KMS-11 (cell line): ENCODE results near the gene KIF18B.

Experiments
- H2AFZ ChIP-seq: fragments of 200-600 bp; sonication (generic); 2 replicates; pipeline ENCODE4 v1.6.1; 2016; ENCODE audit warnings: antibody characterized with exemption, mixed run types, low read depth
- H3K27ac ChIP-seq: fragments of 200-600 bp; sonication (generic); 2 replicates; pipeline ENCODE4 v1.6.1; 2016; ENCODE audit warnings: mild to moderate bottlenecking, mixed run types
- H3K27me3 ChIP-seq: fragments of 200-600 bp; sonication (generic); 2 replicates; pipeline ENCODE4 v1.6.1; 2017; ENCODE audit warnings: mild to moderate bottlenecking, low read depth, mixed run types, moderate library complexity; ENCODE audit not compliant: insufficient read depth
- H3K36me3 ChIP-seq: fragments of 200-600 bp; sonication (generic); 2 replicates; pipeline ENCODE4 v1.6.1; 2017; ENCODE audit warnings: mild to moderate bottlenecking, mixed run types; ENCODE audit not compliant: insufficient read depth
- H3K4me1 ChIP-seq: fragments of 200-600 bp; sonication (generic); 2 replicates; pipeline ENCODE4 v1.6.1; 2016; ENCODE audit warnings: mild to moderate bottlenecking, low read depth, mixed run types; ENCODE audit not compliant: poor library complexity, severe bottlenecking
- H3K4me2 ChIP-seq: fragments of 200-600 bp; sonication (generic); 2 replicates; pipeline ENCODE4 v1.7.0; 2016; ENCODE audit warnings: mild to moderate bottlenecking, mixed run types
- H3K4me3 ChIP-seq: fragments of 200-600 bp; sonication (generic); IDR thresholded peaks from 2 replicates; pipeline ENCODE4 v1.6.1; 2017; ENCODE audit warnings: low read depth, low read length, mixed read lengths; ENCODE audit not compliant: insufficient read depth
- H3K79me2 ChIP-seq: fragments of 200-600 bp; sonication (generic); 2 replicates; pipeline ENCODE4 v1.6.1; 2016; ENCODE audit warnings: low read depth, mixed run types; ENCODE audit not compliant: insufficient read depth
- H3K9ac ChIP-seq: fragments of 200-600 bp; sonication (generic); 2 replicates; pipeline ENCODE4 v1.6.1; 2016; ENCODE audit warnings: mild to moderate bottlenecking, mixed run types
- H4K20me1 ChIP-seq: fragments of 200-600 bp; sonication (generic); 2 replicates; pipeline ENCODE4 v1.6.1; 2016; ENCODE audit warnings: mild to moderate bottlenecking, mixed run types; ENCODE audit not compliant: insufficient read depth
- TF ChIP-seq, protein P1 (sequence below): fragments of 200-600 bp; sonication (generic); conservative IDR thresholded peaks from 2 replicates; pipeline ENCODE4 v1.6.1; 2017; ENCODE audit warnings: low read depth, mild to moderate bottlenecking, antibody characterized with exemption, low read length, moderate library complexity, mixed read lengths

Gene KIF18B

DNA sequence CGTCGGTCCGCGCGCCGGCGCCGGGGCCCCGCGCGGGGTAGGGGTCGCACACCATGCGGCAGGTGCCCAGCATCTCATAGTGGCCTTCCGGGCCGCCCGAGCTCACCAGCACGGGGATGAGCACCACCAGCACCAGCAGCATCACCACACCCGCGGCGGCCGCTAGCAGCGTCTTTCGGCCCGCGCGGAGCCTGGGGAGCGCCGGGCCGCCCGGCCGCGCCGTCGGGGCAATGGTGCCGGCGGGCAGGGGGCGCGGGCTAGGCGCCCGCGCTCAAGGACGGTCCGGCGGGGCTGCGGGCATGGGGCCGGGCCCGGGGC lies 20.3 kb upstream of the KIF18B start:
- no peak overlapping the region for H3K4me3 ChIP-seq
- H3K27ac ChIP-seq: no peak overlapping the region
- TF ChIP-seq, protein P1, sequence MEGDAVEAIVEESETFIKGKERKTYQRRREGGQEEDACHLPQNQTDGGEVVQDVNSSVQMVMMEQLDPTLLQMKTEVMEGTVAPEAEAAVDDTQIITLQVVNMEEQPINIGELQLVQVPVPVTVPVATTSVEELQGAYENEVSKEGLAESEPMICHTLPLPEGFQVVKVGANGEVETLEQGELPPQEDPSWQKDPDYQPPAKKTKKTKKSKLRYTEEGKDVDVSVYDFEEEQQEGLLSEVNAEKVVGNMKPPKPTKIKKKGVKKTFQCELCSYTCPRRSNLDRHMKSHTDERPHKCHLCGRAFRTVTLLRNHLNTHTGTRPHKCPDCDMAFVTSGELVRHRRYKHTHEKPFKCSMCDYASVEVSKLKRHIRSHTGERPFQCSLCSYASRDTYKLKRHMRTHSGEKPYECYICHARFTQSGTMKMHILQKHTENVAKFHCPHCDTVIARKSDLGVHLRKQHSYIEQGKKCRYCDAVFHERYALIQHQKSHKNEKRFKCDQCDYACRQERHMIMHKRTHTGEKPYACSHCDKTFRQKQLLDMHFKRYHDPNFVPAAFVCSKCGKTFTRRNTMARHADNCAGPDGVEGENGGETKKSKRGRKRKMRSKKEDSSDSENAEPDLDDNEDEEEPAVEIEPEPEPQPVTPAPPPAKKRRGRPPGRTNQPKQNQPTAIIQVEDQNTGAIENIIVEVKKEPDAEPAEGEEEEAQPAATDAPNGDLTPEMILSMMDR: no peak
- no peaks in the 10 kb centered on the region for H4K20me1 ChIP-seq
- no peak overlapping the region for H2AFZ ChIP-seq
- peaks cover 54% of the 10 kb centered on the region for H3K27me3 ChIP-seq
- H3K4me1 ChIP-seq: peaks cover 8% of the 10 kb centered on the region
- H3K9ac ChIP-seq: no peak overlapping the region
- no peaks in the 10 kb centered on the region for H3K79me2 ChIP-seq
- no peak overlapping the region for H3K4me2 ChIP-seq
- H3K36me3 ChIP-seq: no peaks in the 10 kb centered on the region

DNA sequence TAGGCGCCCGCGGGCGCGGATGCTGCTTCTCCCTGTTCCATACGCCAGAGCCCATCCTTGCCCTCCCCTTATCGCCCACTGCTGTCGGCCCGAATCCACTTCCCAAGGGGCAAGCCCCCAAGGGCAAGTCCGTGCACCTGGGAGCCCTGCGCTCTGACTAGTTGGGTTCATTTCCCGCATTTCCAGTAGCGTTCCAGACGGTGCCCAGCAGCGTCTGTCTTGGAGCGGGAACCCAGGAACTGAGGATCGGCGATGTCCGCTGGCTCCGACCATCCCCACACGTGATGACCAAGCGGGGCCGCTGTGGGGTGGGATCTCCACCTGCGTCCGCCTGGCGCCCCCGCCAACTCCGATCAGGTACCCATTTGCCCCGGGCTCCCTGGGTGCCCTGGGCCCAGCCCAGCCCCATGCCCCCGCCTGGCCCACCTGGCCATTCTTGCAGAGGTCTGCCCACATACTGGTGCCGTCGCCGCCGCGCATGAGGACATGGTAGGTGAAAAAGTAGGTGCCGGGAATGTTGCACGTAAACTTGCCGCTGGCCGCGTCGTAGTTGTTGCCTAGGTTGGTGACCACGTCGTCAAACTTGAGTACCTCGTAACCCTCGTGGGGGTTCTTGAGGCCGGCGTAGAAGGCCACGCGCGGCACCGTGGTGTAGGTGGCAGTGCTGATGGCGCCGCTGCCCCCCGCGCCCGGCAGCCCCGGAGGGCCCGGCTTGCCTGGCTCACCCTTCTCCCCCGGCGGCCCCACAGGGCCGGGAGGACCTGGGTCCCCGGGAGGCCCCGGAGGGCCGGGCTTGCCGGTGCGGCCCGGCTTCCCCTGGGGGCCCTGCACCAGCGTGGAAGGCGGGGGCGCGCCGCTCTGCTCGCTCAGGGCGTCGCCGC lies 19.7 kb upstream of the KIF18B start:
- Histone ChIP-seq H3K4me2 (no peak overlapping the region), H2AFZ (no peak overlapping the region), H3K27ac (no peak overlapping the region), H3K4me3 (no peak overlapping the region), H3K9ac (no peak overlapping the region), H3K36me3 (no peaks in the 10 kb centered on the region), H3K27me3 (peaks cover 53% of the 10 kb centered on the region), H3K4me1 (peaks cover 8% of the 10 kb centered on the region), H3K79me2 (no peaks in the 10 kb centered on the region), H4K20me1 (no peaks in the 10 kb centered on the region)
- TF ChIP-seq, protein P1: no peak

DNA sequence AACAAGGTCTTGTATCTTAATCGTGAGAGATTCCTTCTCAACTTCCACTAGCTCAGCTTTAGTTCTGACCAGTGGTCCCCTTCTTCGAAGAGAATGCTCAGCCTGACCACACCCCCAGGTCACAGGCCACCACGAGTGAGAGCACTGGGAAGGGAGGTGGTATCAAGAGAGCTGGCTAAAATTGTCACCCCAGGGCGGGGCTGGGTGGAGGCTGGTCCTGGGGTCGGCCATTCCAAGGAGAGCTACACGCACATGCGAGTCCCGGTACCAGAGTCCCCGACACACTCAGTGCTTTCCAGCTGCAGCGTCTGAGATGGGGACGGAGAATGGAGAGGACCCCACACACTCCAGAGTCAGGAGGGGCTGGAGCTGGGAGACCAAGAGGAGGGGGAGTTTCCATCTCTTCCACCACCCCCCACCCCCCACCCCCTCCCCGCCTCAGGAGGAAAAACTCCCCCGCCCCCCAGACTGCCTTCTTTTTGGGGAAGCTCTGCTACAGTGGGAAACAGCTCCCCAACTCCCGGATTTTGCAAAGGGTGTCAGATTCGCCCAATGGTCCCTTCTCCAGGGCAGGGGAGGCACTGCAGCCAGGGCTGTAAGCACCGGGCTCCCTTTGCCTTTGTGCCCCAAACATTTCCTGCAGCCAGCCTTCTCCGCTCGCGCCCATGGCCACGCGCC lies 18.9 kb upstream of the KIF18B start:
- H3K27me3 ChIP-seq: peaks cover 45% of the 10 kb centered on the region
- H2AFZ ChIP-seq: no peak overlapping the region
- TF ChIP-seq, protein P1: no peak
- no peaks in the 10 kb centered on the region for H4K20me1 ChIP-seq
- no peak overlapping the region for H3K4me3 ChIP-seq
- H3K27ac ChIP-seq: no peak overlapping the region
- no peak overlapping the region for H3K4me2 ChIP-seq
- H3K79me2 ChIP-seq: no peaks in the 10 kb centered on the region
- no peaks in the 10 kb centered on the region for H3K36me3 ChIP-seq
- H3K4me1 ChIP-seq: peaks cover 8% of the 10 kb centered on the region
- no peak overlapping the region for H3K9ac ChIP-seq

DNA sequence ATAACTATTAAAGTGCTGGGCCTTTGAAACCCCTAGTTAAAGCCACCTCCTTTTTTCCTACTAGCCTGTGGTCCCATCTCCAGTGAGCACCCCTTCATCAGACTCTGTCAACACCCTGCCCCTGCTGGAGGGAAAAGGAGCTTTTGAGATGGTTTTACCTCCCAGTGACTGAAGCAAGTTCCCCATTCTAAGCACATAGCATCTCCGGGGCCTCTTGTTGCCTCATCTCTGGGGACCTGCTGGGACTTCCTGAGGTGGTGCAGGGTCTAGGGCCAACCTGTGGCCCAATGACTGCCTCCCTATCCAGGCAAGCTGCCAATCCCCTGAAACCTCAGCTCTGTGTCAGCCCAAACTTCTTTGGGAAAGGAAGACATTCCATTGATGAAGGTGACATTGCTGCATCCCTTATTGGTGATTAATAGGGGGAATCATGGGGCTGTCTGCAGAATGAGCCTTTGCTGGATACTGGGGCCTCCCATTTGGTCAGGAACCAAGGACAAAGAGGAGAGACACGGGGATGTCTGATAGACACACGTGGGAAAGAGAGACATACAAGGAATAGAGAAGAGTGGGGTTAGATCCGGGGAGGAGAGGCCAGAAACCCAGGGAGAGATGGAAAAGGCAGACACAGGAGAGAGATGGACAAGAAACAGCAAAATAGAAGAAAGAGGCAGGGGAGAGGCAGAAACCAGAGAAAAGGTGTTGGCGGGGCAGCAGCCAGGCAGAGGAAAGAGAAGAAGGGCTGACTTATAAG lies 18.1 kb upstream of the KIF18B start:
- no peak overlapping the region for H2AFZ ChIP-seq
- H3K9ac ChIP-seq: no peak overlapping the region
- peaks cover 8% of the 10 kb centered on the region for H3K4me1 ChIP-seq
- no peaks in the 10 kb centered on the region for H3K79me2 ChIP-seq
- H3K27me3 ChIP-seq: peaks cover 38% of the 10 kb centered on the region
- no peak overlapping the region for H3K4me3 ChIP-seq
- H3K36me3 ChIP-seq: no peaks in the 10 kb centered on the region
- no peak overlapping the region for H3K27ac ChIP-seq
- no peak overlapping the region for H3K4me2 ChIP-seq
- no peaks in the 10 kb centered on the region for H4K20me1 ChIP-seq
- TF ChIP-seq, protein P1: no peak
